Urothelium cell line (cell line): ENCODE results near the gene IGFN1.

Source experiments
- DNase-seq: peaks from one replicate; pipeline ENCODE4 v3.0.0; 2011; ENCODE audit warnings: low spot score, mixed read lengths
- FAIRE-seq: peaks from 2 replicates; lab custom pipeline; 2011; peaks lifted over from hg19 to GRCh38; lab: Jason Lieb, UNC

Gene IGFN1

DNA sequence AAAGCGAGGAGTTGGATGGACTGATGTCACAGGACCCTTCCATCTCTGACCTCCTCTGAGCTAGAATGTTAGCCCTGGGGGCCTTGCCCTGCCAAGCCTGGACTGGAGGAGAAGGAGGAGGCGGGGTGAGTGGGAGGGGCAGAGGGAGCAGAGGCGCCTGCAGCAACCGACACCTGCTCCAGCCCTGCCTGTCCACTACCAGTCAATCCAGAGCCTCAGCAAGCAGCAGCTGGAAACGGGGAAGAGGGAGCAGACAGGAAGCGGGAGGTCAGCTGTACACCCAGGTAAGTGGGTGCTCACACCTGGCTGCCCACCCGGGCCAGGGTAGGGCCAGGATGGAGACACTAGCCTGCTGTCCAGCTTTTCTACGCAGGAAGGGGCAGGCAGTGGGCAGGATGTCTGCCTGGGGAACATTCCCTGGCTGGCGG lies at the start of gene IGFN1:
Gene IGFN1, plus strand, starts transcription at position 201 of the 428 bp plus-strand sequence. CDS start 2,470 bp downstream, outside the sequence.
- no peak for FAIRE-seq
- DNase-seq, result no peak

DNA sequence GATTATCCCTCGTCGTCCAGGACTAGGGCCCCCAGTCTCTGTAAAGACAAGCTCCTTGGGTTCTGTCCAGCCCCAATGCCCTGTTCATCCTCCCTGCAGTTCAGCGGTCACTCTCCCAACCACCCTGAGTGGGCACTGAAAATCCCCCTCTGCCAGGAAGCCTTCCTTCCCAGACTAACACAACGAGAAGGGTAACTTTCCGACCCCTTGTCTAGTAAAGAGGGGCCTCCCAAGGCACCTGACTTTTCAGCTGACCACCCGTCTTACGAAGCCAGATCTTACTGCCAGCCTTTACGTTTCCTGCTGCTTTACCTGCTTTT lies 49.7 kb upstream of the IGFN1 start:
- DNase-seq (no peak), FAIRE-seq (no peak)

DNA sequence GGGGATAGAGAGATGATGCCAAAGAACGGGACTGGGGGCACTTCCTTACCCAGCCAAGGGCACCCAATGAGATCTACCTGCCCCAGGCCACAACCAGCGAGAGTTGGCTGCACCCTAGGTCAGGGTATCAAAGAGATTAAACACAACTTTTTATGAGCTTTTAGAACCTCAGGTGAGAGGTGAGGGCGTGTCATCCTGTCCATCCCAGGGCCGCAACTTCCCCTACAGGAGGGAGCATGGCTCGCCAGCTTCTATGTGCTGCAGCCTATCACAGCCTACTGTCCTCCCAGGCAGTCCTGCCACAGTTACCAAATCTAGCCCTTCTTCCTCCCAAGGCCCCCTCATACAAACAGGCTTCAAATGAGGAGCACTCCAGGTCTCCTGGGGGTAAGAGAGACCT lies 49.2 kb upstream of the IGFN1 start:
- no peak for DNase-seq
- no peak for FAIRE-seq

DNA sequence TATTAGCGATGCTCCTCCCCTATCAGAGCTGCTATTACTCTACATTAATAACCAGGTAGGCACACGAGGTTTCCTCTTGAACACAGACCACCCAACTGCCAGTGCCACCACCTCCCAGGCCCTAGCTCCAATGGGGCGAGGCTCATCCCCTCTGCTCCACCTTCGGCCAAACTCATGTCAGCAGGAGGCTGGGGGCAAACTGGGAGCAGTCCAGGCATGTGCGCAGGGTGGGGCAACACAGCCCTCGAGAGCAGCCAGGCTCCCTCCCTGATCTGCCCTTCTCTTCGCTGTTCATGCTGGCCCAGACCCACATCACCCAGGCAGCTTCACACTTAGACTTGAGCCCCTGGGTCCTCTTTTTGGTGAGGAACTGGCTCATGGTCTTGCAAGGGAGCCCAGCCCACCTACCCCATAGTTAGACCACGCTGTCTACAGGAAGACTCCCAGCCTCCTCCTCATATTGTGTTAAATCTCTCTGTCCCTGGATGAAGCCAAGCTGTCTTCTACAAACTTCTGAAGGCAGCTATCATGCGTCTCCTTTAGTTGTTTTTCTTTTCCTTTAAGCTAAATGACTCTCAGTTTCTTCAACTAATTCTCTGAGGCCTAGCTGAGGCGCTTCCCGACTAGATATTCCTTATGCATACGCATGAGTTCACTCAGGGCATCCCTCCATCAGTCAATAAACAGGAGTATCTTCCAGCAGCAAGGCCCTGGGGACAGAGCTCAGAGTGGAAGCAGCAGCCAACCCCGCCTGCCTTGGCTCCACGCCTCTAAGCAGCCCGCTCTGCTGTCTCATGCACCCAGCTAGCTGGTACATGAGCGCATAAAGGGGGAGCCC lies 48.4 kb upstream of the IGFN1 start:
- FAIRE-seq (no peak), DNase-seq (no peak)

DNA sequence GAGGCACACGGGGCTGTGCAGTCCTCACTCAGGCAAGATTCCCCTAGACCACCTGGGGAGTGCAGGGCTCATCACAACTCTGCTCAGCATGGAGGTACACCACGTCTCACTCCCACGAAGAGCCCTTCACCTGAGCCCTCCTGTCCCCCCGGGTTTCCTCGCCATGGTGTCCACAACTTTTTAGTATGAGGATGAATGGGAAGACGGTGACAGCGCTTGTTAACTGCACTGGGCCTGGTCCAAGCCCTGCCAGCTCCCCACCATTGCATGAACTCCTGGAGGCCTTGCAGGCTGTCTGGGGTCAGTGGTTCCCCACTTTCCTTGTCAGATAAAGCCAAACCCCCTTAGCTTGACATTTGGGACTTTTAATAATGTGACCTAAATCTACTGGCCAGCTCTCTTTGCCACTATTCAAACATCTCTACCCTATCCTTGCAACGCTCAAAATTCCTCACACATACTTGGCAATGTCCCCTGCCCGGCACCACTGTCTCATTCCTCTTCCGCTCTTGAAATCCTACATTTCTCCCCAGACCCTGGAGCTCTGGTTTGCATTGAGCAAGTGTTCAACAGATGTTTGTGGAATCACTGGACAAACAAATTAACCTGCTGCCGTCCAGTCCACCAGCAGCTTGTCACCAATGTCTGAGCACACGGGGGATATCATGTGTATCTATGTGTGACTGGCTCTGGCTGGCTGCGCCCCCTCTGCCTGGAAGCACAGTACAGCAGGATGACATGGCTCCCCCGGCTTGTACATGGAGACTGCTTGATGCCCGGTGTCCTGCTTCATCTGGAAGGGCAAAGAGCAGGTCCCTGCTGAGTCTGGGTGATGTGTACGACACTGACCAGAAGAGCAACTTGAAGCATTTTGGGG lies 47.5 kb upstream of the IGFN1 start:
- DNase-seq (no peak), FAIRE-seq (no peak)

DNA sequence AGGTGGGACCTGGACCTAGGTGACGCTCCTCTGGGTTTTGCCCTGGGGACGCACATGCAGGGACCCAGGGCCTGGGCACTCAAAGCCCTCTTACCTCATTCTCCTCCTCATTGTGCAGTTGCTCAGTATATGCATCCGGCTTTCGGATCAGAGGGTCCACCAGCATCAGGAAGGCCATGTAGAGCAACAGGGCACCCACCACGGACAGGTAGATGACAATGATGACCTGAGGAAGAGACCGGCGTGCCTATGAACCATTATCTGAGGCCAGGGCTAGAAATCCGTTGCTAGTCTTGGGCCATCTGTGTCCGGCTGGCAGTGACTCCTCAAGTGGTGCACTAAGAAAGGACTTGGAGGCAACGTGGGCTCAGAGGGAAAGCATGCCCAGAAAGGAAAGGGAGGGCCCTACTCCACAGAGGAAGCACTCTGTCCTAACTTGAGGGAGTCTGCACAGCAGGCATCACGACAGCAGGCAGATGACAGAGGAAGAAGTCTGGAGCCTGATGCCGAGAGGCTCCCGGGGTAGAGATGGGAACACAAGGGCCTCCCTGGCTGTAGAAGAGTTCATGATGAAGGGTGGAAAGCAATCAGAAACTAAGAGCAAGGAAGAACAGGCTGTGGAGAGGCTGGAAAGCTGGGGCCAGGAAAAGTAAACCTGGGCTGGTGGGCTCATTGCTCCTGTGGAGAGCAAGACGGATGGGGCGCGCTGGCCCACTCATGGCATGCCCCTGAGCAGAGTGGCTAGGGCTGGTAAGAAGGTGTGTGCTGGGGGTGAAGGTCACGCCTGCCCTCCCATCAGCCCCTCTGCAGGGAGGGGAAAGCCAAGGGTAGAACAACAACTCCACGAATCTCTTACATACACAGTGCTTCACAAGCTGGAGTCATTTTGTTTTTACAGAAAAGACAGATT lies 46.6 kb upstream of the IGFN1 start:
- FAIRE-seq (no peak), DNase-seq (no peak)

DNA sequence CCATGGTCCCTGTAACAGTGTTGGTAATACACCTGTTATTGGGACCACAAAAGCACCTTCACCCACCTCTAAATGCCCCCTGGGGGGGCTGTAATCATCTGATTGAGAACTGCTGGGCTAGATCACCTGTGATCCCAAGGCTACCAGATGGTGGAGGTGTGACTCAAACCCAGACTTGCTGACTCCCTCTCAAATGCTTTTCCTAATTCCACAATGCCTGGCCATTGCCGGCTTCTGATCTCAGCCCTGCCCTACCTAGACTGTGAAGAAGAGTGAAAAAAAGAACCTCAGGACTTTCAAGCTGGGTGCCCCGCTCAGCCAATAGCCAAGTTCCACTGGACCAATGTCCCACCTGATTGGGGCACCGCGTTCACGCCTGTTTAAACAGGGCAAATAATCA lies 45.9 kb upstream of the IGFN1 start:
- FAIRE-seq (no peak), DNase-seq (no peak)

DNA sequence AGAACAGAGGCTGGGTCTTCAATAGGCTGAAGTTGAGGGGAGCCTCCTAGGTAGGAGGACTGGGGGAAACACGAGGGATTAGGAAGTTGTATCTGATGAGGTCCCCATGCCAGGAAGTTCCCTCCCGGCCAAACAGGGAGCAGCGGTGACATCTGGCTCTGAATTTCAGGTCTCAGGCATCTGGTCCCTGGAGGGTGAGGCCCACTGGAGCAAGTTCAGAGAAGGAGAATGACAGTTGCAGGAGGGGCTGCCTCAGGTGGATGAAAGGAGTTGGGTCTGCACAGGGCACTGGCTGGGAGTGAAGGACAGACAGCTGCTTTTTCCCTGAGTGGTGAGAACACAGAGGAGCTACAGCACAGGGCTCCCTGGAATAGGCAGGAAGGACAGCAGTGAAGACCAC lies 45.5 kb upstream of the IGFN1 start:
- FAIRE-seq (no peak), DNase-seq (no peak)

DNA sequence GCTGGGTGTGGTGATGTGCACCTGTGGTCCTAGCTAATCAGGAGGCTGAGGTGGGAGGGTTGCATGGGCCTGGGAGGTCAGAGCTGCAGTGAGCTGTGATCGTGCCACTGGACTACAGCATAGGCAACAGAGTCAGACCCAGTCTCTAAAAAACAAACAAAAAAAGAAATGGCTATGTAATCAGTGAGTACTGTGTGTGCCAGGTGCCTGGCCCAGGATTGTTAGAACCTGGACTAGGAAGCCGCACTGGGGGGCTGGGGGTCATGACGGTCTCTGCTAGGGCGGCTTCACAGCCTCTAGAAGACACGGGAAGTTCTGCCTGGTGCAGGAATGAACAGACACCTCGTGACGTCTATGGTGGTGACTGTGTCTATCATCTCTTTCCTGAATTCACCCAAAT lies 44.8 kb upstream of the IGFN1 start:
- no peak for FAIRE-seq
- no peak for DNase-seq

DNA sequence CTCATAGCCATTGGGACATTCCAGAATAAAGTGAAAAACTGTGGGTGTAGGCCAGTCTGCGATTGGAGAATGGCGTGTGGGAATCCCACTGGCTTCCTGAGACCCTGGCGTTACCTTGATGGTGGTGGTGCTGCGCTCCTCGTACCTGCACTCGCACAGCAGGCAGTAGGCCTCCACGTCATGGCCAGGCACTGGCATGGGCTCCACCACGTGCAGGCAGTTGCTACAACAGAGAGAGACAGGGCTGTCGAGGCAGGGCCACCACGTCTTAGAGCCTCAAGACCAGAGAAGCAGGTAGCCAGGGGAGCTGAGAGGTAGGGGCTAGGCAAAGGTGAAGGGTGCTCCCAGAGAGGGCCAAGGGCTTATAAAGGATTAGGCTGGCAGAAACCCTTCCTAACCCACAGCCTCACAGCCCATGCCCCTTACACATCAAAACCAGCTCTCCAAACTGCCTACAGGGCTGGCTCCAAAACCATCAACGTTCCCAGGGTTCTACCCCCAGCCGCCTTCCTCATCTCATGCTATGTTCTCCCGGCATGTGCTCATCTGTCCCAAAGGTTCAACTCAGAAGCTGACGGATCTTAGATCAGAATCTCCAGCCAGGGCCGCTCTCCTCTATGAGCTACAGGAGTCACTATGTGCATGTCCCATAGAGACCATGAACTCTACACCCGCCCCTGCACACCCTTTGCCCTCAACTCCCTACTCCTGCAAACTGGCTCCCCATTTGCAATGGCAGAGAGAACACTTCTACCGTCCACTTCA lies 43.8 kb upstream of the IGFN1 start:
- no peak for DNase-seq
- FAIRE-seq, result no peak

DNA sequence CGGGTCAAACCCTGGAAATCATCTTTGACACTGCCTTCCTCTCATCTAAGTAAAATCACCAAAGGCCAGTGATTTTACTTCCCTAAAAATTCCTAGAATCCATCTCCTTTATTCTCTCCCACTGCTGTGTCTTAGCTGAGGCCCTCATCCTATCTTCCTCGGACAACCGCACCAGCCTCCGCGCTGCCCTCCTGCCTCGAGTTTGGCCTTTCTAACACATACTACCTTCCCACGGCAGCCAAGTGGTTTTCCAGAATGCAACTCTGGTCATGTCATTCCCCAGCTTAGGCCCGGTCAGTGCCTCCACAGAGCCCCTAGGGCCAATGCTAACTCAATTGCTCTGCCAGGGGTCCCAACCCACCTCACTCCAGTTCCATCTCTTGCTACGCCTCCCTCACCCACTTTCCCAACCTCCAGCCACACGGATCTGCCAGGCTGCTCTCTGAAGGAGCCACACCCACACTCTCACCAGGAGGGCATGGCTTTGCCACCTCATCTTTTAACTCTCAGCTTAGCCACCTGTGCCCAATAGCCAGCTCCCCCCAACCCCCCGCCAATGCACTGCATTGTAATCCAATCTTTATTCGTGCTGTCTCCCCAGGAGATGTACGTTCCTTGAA lies 43.1 kb upstream of the IGFN1 start:
- DNase-seq, result no peak
- FAIRE-seq, result no peak

DNA sequence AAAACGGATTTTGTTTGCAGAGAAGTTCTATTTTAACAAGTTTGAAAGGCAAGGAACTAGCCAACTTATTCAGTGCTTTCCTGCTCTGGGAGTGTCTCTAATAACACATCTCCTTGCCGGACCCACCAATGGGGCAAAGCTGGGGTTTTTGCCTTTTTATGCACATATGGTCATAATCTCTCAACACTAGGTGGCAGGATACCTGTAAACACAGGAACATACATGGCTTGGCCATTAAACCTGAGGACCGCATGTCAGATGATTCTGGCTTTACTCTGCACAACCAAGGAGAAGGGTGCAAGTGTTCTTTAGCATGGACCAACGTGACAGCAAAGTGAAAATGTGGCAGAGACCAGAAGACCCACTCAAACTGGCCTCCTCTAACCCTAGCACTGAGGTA lies 41.2 kb upstream of the IGFN1 start:
- DNase-seq (peak; percentile 58), FAIRE-seq (no peak)

DNA sequence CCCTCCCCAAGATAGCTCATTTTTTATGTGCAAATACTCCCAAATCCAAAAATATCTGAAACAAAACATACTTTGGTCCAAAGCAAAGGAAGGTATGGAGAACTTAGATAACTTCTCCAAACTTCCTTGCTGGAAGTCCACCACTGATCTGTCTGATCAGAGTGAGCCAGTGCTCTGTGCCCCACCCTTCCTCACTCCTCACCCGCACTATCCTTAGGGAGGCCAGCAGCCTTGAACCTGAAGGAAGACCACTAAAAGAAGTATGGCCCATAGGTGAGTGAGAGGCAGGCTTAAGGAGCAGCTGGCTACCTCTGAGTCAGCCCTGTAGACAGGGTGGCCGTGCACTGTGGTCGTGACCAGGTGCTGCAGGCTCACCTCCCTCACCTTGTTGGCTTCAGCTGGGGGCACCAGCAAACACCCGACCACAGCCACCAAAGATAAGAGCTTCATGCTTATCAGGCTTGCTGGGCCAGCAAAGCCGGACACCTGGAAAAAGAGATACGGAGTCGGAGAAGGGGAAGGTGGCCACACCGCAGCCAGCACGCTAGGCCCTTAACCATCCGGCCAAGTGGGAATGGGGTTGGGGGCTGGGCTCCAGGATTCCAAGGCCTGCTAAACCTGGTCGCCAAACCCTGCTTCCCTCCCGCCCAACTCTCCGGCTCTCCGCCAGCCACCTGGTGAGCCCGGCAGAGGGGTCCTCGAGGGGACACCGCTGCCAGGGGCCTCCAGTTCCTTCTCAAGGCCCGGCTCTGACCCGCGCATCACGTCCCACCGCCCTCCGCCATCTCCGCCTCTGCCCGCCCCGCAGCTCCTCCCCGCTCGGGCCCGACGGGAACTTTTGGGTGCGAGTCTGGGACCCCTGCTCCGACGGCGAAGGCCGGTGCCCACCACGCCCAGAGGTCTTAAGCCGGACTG lies 36.9 kb upstream of the IGFN1 start:
- no peak for DNase-seq
- no peak for FAIRE-seq

DNA sequence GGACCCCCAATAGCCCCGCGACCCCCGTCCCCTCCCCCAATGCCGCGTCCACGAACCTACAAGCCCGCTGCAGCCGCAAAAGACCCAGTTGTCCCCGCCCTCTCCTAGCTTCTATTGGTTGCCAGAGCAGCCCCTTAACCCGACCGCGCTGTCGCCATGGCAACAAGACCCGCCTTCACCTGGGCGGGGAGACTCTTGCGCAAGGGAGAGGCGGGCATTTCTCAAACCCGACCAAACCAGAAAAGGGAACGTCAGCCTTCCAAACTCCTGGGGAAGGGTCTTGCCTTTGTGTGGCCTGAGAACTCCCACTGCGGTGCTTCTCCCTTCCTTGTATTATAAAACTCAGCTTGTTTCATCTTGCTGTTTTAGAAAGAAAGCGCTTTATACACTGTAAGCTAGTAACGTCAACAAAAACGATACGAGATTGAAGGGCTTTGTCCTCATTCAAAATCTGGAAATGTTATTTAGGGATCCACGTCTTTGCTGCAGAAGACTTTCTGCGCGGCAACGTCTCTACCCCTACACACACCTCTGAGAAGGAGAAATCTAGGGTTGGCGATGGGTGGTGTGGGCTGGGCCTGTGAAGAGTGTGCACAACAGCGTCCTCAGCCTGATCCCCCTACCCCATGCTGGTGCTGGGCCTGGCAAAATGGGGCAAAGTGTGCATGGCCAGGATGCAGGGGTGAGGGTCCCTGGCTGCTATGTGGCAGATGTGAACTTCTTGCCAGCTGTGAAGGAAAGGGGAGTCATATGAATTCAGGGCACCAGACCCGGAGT lies 36.0 kb upstream of the IGFN1 start, which contains the start of gene TMEM9:
Gene TMEM9, minus strand, starts transcription at position 86 of the 777 bp plus-strand sequence. CDS start 551 bp downstream, outside the sequence.
- DNase-seq, result peak; percentile 98
- no peak for FAIRE-seq

DNA sequence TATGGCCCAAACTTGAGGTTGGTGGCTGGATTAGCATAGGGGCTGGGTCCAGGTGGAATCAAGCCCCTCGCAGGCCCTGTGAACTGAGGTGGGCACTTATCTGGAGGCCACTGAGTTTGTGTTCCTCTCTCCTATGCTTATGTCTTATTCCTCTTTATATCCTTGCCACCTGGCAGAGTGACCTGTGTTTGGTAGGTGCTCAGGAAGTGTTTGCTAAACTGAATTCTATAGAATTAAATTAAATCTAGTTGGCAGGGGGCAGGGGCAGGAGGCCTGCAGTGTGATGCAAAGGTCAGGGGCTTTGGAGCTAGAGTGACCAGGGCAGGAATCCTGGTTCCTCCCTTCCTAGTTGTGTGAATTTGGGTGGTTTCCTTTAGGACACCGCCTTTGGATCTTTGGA lies 35.3 kb upstream of the IGFN1 start:
- no peak for FAIRE-seq

DNA sequence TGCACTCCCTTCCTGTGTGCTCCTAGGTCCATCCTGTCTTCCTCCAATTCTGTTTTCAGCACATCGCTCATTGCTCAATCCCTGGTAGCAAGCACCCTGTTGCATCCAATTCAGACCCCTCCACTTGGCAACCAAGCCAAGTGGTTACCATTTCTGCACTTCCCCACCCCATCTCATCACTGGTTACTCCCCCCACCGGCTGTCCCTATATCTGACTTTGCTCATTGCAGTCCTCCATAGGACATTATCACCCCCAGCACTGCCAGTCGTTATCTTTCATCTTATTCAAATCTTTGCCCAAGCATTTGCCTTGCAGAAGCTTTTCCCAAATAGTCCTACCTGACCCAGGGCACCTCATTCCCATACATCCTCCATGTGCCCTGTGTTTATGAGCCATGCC lies 34.3 kb upstream of the IGFN1 start:
- no peak for FAIRE-seq
- no peak for DNase-seq

More for the DNA sequence above, 35.3 kb upstream of the IGFN1 start:
- DNase-seq, result no peak

DNA sequence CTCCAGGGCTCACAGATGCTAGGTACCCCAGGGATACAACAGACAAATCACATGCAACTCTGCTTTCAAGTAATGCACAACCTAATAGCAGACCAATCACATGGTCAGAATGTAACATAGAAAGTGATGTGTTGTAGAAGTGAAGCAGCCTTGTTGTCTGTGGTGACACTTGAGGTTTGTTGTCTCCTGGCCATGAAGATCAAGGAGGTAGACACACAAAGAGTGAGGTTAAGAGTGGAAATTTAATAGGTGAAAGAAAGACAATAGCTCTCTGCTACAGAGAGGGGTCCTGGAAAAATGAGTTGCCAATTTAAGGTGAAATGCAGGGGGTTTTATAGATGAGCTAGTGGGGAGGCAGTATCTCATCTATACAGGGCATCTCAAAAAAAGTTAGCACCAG lies 33.8 kb upstream of the IGFN1 start:
- FAIRE-seq (no peak), DNase-seq (no peak)

DNA sequence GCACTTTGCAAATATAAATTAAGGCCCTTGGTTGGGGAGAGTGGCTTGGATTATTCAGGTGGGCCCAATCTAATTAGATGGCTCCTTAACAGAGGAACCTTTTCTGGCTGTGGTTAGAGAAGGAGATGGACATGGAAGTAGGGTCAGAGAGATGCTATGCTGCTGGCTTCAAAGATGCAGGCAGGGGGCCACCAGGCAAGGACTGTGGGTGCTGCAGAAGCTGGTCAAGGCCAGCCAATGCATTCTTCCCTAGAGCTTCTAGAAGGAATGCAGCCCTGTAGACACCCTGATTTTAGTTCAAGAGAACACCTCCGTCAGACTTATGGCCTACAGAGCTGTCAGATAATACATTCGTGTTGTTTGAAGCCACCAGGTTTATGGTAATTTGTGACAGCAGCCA lies 32.7 kb upstream of the IGFN1 start:
- FAIRE-seq (no peak), DNase-seq (no peak)
